T-helper 2 cell treated with Interferon-gamma antibody and Interleukin-4, amounts not matched to agents 5 μg/mL and 100 μg/mL, for 36 hours (primary cell): ENCODE results near the gene CSPG4.
"Not testable (repeated sequence)": the region's sequence is repeated elsewhere in the genome, so short reads cannot be mapped to it uniquely, and the experiment has no call there.

Experiments
- DNase-seq: peaks from one replicate; pipeline ENCODE4 v3.0.0; 2021; ENCODE audit warnings: low spot score
- H3K27ac Mint-ChIP-seq: one replicate; pipeline ENCODE4 v1.8.0; 2021; ENCODE audit warnings: mild to moderate bottlenecking, mixed read lengths
- H3K27me3 Mint-ChIP-seq: one replicate; pipeline ENCODE4 v1.8.0; 2021; ENCODE audit warnings: low read depth, mixed read lengths
- H3K36me3 Mint-ChIP-seq: one replicate; pipeline ENCODE4 v1.8.0; 2021; ENCODE audit warnings: low read depth, mixed read lengths
- H3K4me1 Mint-ChIP-seq: one replicate; pipeline ENCODE4 v1.8.0; 2021; ENCODE audit warnings: low read depth, mixed read lengths
- H3K4me3 Mint-ChIP-seq: one replicate; pipeline ENCODE4 v1.8.0; 2022; ENCODE audit warnings: mild to moderate bottlenecking, moderate library complexity, mixed read lengths
- H3K9me3 Mint-ChIP-seq: one replicate; pipeline ENCODE4 v1.8.0; 2021; ENCODE audit warnings: mixed read lengths

CSPG4 gene

DNA sequence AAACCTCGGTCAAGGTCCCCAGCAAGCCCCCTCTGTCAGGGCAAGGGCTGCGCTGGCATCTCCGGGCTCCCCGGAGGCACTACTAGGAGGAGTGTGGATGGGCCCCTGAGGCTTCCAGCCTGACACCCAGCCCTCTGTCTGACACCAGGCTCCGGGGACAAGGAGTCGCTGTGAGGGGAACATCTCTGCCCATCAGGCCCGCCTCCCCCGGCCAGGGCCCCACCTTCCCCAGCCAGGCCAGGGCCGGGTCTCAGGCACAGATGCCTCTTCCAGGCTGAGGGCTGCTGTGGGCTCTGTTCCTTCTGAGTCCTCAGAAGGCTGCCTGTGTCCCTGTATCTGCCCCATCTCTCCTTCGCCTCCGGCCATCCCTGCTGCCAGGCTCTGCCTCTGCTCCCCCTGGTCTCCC is 15.8 kb downstream of the CSPG4 start:
- H3K4me3 Mint-ChIP-seq: no peak overlapping the region
- H3K27me3 Mint-ChIP-seq: peaks cover 18% of the 10 kb centered on the region

DNA sequence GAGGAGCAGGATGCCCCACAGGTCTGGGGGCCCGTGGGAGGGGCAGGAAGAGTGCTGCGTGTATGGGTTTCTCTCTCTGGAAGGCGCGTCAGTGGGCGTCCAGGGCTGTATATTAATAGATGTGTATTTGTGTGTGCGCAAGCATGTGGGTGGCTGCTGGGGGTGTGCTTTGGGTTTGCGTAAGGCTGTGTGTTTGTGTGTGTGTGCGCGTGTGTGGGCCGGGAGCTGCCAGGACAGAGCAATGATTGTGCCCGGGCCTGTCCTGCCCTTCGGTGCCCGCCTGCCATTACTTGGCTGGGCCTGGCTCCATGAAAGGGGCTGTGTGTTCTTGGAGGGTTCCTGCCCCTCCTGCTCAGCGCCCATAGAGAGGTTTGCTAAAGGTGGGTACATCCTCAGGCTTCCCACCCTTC is 16.3 kb downstream of the CSPG4 start:
- DNase-seq: no peak
- Mint-ChIP-seq H3K9me3 (no peaks in the 10 kb centered on the region), H3K4me3 (no peak overlapping the region), H3K36me3 (no peaks in the 10 kb centered on the region), H3K27me3 (peaks cover 18% of the 10 kb centered on the region), H3K27ac (no peak overlapping the region), H3K4me1 (peaks cover 6% of the 10 kb centered on the region)

More for the DNA sequence above, 15.8 kb downstream of the CSPG4 start:
- Mint-ChIP-seq H3K27ac (no peak overlapping the region), H3K36me3 (no peaks in the 10 kb centered on the region), H3K4me1 (peaks cover 6% of the 10 kb centered on the region), H3K9me3 (no peaks in the 10 kb centered on the region)
- DNase-seq: no peak

DNA sequence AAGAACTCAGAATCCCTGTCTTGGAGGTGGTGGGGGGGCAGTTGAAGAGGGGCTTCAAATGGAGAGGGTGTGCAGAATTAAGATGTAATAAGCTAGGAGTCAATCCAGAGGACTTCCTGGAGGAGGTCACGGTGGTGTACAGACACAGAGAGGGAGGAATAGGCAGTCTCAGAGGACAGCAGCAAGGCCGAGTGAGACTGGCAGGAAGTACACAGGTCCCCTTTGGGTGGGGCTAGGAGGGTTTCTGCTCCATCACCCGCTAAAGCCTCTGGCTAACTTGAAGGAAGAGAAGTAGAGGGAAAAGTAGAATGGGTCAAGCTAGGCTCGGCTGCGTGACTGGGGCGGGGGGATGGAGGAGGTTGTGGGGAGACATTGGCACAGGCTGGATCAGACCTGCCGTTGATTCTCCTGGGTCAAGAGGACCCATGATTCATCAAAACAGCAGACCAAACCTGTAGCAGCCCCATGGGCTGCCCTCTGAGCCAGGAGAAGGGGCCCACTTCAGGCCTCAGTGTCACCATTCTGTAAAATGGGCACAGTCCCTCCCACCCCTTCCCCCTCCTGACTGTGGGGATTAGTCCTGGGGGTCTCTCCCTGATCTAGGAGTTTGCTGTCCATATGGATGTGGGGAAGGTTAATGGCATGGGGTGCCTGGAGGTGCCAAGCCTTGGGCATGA is 16.9 kb downstream of the CSPG4 start:
- peaks cover 18% of the 10 kb centered on the region for H3K27me3 Mint-ChIP-seq
- H3K27ac Mint-ChIP-seq: no peak overlapping the region

DNA sequence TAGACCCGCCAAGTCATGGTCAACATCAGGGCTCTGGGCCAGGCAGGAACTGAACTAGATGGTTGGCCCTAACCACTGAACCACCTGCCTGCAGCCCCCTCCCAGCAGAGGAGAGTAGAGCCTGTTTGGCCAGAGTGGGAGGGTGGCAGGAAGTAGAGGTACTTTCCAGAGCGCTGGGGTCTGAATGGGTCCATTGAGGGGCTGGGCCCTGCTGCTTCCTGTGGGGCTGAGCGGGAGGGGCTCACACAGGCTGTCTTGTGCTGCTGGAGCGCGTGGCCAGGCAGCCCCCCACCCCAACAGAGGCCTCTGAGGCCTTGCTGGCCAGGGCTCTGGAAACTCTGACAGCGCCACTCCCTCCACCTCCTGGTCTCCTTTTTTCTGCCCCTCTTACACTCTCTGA is 17.4 kb downstream of the CSPG4 start:
- Mint-ChIP-seq H3K36me3 (no peaks in the 10 kb centered on the region), H3K4me3 (no peak overlapping the region), H3K9me3 (no peaks in the 10 kb centered on the region), H3K27me3 (peaks cover 18% of the 10 kb centered on the region), H3K4me1 (peaks cover 6% of the 10 kb centered on the region), H3K27ac (no peak overlapping the region)
- DNase-seq: no peak

More for the DNA sequence above, 16.9 kb downstream of the CSPG4 start:
- Mint-ChIP-seq H3K9me3 (no peaks in the 10 kb centered on the region), H3K36me3 (no peaks in the 10 kb centered on the region), H3K4me1 (peaks cover 6% of the 10 kb centered on the region), H3K4me3 (no peak overlapping the region)
- no peak for DNase-seq

DNA sequence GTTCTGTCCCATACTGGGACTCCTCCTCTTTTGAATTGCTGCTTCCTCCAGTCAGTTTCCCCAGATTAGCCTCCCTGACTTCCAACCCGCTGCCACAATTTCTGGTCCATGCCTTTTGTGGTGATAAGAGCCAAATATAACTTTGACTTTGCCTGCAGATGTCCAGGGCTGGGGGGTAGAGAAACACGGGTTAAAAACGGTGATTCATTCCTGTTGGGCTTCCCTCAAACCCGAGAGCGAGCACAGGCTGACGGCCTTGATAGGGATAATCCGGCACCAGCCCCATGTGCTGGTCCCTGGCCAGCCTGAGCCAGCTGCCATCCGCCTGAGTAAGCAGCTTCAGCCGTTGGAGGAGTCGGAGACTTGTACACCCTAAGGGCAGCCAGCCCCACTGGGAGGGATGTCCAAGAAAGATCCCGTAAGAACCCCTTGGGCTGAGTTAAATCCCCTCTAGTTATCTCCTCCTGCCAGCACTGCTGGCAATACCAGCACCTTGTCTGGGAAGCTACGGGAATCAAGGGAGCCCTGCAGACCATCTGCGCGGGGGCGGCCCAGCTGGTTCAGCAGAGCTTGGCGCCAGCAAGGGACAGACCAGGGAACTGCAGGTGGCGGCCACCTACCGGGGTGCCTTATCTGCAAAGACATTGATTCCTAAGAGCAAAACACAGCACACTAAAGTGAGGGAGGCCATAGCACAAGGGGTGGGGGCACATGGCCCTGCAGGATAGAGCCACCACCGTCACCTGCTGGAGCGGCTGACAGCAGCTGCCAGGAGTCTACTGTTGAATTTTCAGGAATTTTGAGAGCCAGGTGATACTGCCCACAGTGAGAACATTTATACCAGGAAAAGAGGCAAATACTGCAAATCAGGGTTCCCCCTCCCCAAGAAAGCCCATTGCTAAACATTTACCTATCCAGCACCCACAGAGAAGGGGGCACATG is 18.1 kb downstream of the CSPG4 start:
- Mint-ChIP-seq H3K4me3 (no peak overlapping the region), H3K27me3 (peaks cover 18% of the 10 kb centered on the region), H3K9me3 (no peaks in the 10 kb centered on the region), H3K27ac (no peak overlapping the region), H3K36me3 (no peaks in the 10 kb centered on the region), H3K4me1 (peaks cover 6% of the 10 kb centered on the region)
- no peak for DNase-seq

DNA sequence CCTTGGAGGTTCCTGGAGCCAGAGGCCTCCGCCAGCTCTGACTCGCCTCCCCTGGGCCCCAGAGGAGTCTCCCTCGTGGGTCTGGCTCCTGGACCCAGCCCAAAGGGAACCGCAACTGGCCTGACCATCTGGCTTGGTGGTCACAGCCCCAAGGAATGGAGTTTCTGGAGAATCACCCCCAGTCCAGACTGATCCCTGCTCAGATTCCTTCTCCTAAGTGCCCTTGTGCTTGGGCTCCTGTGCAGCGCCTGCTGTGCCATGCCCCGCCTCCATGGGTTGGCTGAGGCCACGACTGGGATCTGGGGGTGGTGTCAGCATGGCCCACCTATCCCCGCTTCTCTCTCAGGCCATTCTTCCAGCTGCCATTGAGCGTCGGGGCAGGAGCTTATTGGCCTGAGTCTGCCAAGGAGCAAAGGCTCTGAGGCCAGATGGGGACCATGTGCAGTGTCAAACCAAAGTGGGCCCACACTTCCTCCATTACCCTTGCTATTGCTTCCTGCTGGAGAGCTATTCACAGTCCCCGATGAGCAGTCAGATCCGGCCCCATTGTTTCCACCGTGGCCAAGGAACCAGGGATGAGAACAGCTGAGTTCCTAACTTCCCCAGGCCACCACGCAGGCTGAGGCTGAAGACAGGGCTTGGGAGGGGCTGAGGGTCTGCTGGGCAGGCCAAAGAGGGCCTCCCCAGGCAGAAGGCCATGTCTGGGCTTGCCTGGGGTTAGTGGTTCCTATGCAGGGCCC is 19.0 kb downstream of the CSPG4 start:
- peaks cover 6% of the 10 kb centered on the region for H3K4me1 Mint-ChIP-seq
- no peak for DNase-seq
- no peaks in the 10 kb centered on the region for H3K9me3 Mint-ChIP-seq
- no peaks in the 10 kb centered on the region for H3K36me3 Mint-ChIP-seq
- H3K27me3 Mint-ChIP-seq: peaks cover 18% of the 10 kb centered on the region
- H3K4me3 Mint-ChIP-seq: no peak overlapping the region
- no peak overlapping the region for H3K27ac Mint-ChIP-seq

DNA sequence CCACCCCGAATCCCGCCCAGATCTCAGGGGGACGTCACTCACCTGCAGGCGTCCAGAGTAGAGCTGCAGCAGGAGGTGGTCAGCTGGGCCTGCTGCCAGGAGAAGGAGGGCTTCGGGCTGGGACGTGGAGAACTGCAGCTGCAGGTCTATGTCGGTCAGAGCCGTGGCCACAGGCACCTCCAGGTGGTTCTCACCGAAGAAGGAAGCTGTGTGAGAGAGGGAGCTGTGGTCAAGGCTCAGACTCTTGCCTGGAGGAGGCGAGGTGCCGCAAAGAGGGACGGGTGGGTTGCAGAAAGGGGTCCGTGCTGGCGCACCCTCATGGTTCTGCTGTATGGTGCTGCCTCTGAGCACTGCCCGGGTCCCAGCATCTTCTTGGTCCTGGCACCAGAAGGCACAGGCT is 19.6 kb downstream of the CSPG4 start:
- peaks cover 18% of the 10 kb centered on the region for H3K27me3 Mint-ChIP-seq
- not testable (repeated sequence) for DNase-seq, H3K36me3 Mint-ChIP-seq, H3K27ac Mint-ChIP-seq, H3K9me3 Mint-ChIP-seq, H3K4me3 Mint-ChIP-seq, H3K4me1 Mint-ChIP-seq

DNA sequence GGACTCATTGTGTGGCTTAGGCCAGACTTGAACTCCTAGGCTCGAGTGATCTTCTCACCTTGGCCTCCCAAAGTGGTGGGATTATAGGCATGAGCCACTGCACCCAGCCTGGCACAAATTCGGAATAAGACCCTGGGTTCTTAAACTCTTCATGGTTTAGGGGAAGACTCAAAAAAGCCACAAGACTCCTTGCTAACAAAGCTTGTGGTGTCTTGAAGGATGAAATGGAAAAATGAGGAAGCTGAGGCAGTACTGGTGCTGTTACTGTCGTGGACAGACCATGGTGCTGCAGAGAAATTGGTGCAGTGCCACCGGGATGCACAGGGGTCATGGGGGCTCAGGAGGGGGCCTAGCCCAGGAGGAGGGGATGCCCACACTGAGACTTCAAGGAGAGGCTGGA is 20.3 kb downstream of the CSPG4 start:
- not testable (repeated sequence) for H3K4me1 Mint-ChIP-seq, H3K9me3 Mint-ChIP-seq, DNase-seq, H3K4me3 Mint-ChIP-seq, H3K27ac Mint-ChIP-seq, H3K36me3 Mint-ChIP-seq
- H3K27me3 Mint-ChIP-seq: peaks cover 18% of the 10 kb centered on the region

DNA sequence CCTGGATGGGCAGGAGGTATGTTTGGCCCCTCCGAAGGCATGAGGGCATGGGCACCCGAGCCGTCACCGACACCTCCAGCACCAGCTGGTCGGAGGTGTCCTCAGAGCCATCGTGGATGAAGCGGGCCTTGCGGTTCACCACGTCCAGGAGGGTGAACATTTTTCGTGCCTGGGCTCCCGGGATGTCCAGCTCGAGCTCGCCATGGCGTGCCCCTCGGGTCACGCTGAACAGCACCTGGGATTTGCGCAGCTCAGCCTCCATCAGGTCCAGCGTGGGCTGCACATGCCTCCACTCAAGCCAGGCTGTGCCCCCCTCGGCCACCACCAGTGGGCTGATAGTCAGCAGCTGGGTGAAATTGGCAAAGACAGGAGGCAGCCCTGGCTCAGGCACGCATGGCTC is 23.2 kb downstream of the CSPG4 start:
- H3K27me3 Mint-ChIP-seq: peaks cover 15% of the 10 kb centered on the region
- H3K4me3 Mint-ChIP-seq, DNase-seq, H3K9me3 Mint-ChIP-seq, H3K27ac Mint-ChIP-seq, H3K4me1 Mint-ChIP-seq, H3K36me3 Mint-ChIP-seq: not testable (repeated sequence)

DNA sequence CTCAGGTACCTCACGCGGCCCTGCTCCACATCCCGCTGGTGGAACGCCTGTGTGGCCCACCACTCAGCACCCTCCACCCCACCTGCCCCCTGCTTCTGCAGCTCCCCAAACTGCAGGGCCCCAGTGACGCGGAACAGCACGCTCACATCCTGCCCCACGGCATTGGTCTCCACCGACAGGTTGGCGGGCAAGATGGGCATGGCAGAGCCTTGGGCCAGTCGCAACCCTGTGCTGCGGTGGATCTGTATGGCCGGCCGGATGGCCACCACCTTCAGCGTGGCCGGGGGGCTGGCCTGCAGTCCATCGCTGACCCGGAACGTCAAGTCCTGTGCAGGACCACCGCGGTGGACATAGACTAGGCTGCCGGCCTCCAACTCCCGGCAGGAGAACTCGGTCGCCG is 23.8 kb downstream of the CSPG4 start:
- no peaks in the 10 kb centered on the region for H3K36me3 Mint-ChIP-seq
- DNase-seq: no peak
- no peaks in the 10 kb centered on the region for H3K9me3 Mint-ChIP-seq
- no peaks in the 10 kb centered on the region for H3K4me1 Mint-ChIP-seq
- no peak overlapping the region for H3K27ac Mint-ChIP-seq
- peaks cover 12% of the 10 kb centered on the region for H3K27me3 Mint-ChIP-seq
- H3K4me3 Mint-ChIP-seq: no peak overlapping the region

DNA sequence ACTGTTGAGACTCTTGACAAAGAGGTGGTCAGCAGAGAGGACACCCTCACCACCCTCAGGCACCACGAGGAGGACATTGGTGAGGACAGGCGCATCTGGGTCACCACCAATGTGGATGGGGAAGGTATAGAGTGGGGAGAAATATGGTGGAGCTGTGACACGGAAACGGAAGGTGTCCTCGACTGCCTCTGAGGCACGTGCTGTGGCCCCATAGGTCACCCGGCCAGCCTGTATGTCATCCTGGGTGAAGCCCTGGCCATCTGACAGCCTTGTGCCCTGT is 24.4 kb downstream of the CSPG4 start:
- Mint-ChIP-seq H3K36me3 (no peaks in the 10 kb centered on the region), H3K4me3 (no peak overlapping the region), H3K27me3 (peaks cover 8% of the 10 kb centered on the region), H3K4me1 (no peaks in the 10 kb centered on the region), H3K27ac (no peak overlapping the region), H3K9me3 (no peaks in the 10 kb centered on the region)
- DNase-seq: no peak

DNA sequence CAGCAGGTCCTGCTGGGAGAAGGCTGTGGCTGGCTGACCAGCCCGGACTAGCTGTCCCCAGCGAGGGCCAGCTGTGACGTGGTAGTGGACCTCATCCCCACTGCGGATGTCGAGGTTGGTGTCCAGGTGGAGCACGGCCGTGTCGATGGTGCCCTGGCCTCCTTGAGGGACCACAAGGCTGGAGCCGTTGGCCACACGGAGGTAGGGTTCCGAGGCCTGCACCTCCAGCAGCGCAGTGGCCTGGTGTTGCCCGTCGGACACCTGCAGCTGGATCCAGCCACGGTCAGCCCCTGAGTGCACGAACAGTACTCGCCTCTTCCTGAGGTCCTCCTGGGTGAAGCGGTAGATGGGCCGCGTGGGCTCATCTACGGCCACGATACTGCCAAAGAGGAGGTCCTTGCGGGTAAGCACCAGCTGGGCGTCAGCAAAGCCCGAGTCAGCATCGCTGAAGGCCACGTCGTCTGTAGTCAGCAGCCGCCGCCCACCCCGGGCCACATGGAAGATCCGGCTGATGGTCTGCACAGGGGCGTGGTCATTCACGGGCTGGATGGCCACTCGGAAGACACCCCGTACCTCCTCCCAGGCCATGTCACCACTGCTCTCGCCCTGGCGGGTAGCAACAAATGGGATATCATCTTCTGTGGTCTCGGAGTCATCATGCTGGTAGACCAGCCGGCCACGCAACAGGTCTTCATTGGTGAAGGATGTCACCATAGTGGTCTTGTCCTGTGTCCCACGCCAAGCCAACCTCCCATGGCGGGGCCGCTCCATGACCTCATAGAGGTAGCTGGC is 25.0 kb downstream of the CSPG4 start:
- Mint-ChIP-seq H3K27ac (no peak overlapping the region), H3K4me1 (no peaks in the 10 kb centered on the region), H3K27me3 (peaks cover 6% of the 10 kb centered on the region), H3K36me3 (no peaks in the 10 kb centered on the region), H3K4me3 (no peak overlapping the region), H3K9me3 (no peaks in the 10 kb centered on the region)
- no peak for DNase-seq

DNA sequence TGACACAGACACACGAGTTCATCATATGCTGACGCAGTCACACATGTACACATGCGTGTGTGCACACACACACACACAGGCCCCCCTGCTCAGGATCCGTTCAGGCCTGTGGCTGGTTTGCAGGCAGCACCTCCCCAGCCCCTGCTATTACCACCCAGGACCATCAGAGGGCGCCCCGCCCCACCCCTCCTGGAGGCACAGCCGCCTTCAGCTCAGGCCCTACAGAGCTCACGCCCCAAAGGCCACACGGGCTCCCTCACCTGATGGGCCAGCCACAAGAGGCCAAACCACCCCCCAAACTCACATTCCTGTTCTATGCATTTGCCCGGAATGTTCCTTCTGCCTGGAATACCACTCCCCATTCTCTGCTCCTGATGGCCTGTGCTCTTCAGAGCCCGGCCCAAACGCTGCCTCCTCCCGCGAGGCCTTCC is 26.4 kb downstream of the CSPG4 start:
- not testable (repeated sequence) for H3K9me3 Mint-ChIP-seq

More for the DNA sequence above, 26.4 kb downstream of the CSPG4 start:
- H3K4me3 Mint-ChIP-seq, H3K27me3 Mint-ChIP-seq, H3K27ac Mint-ChIP-seq, H3K4me1 Mint-ChIP-seq, H3K36me3 Mint-ChIP-seq: not testable (repeated sequence)
- DNase-seq: peak; percentile 71
